ENCODE data around the gene SPACA4. TPM values are rescaled to one million over a fixed set of nuclear protein-coding genes. Genes with fewer than 3 reads are reported as not detected.

SPACA4 gene
- polyA plus RNA-seq, 1 donor (not counting 4 experiments of a cell fraction or from before 2014, with no cell fraction given) = 0.08 TPM

- Histone ChIP-seq H3K4me2 (ENCODE audit: control insufficient read depth, extremely low read depth, insufficient read depth, low read depth, low read length) (no peak overlapping the region), H3K79me2 (ENCODE audit: control insufficient read depth, insufficient read depth, low read length) (no peaks in the 10 kb centered on the region), H3K36me3 (ENCODE audit: control insufficient read depth in 2 of 2, extremely low read depth in 1 of 2, insufficient read depth in 2 of 2, low read length in 2 of 2) (peaks cover 0 to 1% of the 10 kb centered on the region in 2 experiments), H3K27me3 (ENCODE audit: control insufficient read depth, extremely low read depth, insufficient read depth, low read length) (no peaks in the 10 kb centered on the region), H4K20me1 (ENCODE audit: control insufficient read depth, extremely low read depth, insufficient read depth, low read length) (no peaks in the 10 kb centered on the region), H3K27ac (ENCODE audit: control insufficient read depth, insufficient read depth, low read length) (no peak overlapping the region), H3K9me3 (ENCODE audit: control insufficient read depth, low read depth, low read length) (no peaks in the 10 kb centered on the region), H3K4me3 (ENCODE audit: control insufficient read depth in 2 of 3, extremely low read depth in 1 of 3, insufficient read depth in 2 of 3, low read depth in 1 of 3, low read length in 3 of 3) (no peak overlapping the region), H3K9ac (ENCODE audit: control insufficient read depth, extremely low read depth, insufficient read depth, low read length) (no peak overlapping the region), H2AFZ (ENCODE audit: control insufficient read depth, low read length) (no peak overlapping the region), H3K9me1 (ENCODE audit: control insufficient read depth, extremely low read depth, insufficient read depth, low read length) (no peaks in the 10 kb centered on the region), H3K4me1 (ENCODE audit: control insufficient read depth, extremely low read depth, insufficient read depth, low read length) (peaks cover 25% of the 10 kb centered on the region)
- no peak for TF ChIP-seq EZH2 (IDR thresholded peaks at IDR 0.05; ENCODE audit: low read length)
- FAIRE-seq = no peak
- DNase-seq (ENCODE audit: low read depth, low spot score) = no peak
- dilution Hi-C loops (cut with MboI; ENCODE audit: extremely low pct_ligation_motif_present, low sequenced_read_pairs) = no loop called here
Measured at GRCh38 chr19:48627865-48628314, 21.3 kb downstream of the SPACA4 start.

GRCh38 chr19:48628486-48629296 is 22.1 kb downstream of the SPACA4 start:
- no peaks in the 10 kb centered on the region for H3K9me3 ChIP-seq (ENCODE audit: control insufficient read depth, low read depth, low read length)
- H3K27me3 ChIP-seq (ENCODE audit: control insufficient read depth, extremely low read depth, insufficient read depth, low read length) = no peaks in the 10 kb centered on the region
- dilution Hi-C loops (cut with MboI; ENCODE audit: extremely low pct_ligation_motif_present, low sequenced_read_pairs) = no loop called here
- H2AFZ ChIP-seq (ENCODE audit: control insufficient read depth, low read length) = no peak overlapping the region
- no peak overlapping the region for H3K4me3 ChIP-seq (ENCODE audit: control insufficient read depth in 2 of 3, extremely low read depth in 1 of 3, insufficient read depth in 2 of 3, low read depth in 1 of 3, low read length in 3 of 3)
- no peak overlapping the region for H3K27ac ChIP-seq (ENCODE audit: control insufficient read depth, insufficient read depth, low read length)
- FAIRE-seq (no peak), DNase-seq (ENCODE audit: low read depth, low spot score) (no peak)
- no peaks in the 10 kb centered on the region for H3K9me1 ChIP-seq (ENCODE audit: control insufficient read depth, extremely low read depth, insufficient read depth, low read length)
- TF ChIP-seq CTCF (optimal IDR thresholded peaks at IDR 0.05 in 1 of 3, IDR thresholded peaks at IDR 0.05 in 1 of 3, conservative IDR thresholded peaks at IDR 0.05 in 1 of 3; ENCODE audit: extremely low read depth in 1 of 3, insufficient read depth in 2 of 3, low read length in 3 of 3) (no peak), EZH2 (IDR thresholded peaks at IDR 0.05; ENCODE audit: low read length) (no peak)
- no peak overlapping the region for H3K4me2 ChIP-seq (ENCODE audit: control insufficient read depth, extremely low read depth, insufficient read depth, low read depth, low read length)
- peaks cover 28% of the 10 kb centered on the region for H3K4me1 ChIP-seq (ENCODE audit: control insufficient read depth, extremely low read depth, insufficient read depth, low read length)
- H3K9ac ChIP-seq (ENCODE audit: control insufficient read depth, extremely low read depth, insufficient read depth, low read length) = no peak overlapping the region
- H4K20me1 ChIP-seq (ENCODE audit: control insufficient read depth, extremely low read depth, insufficient read depth, low read length) = no peaks in the 10 kb centered on the region
- peaks cover 0 to 1% of the 10 kb centered on the region in 2 experiments for H3K36me3 ChIP-seq (ENCODE audit: control insufficient read depth in 2 of 2, extremely low read depth in 1 of 2, insufficient read depth in 2 of 2, low read length in 2 of 2)
- H3K79me2 ChIP-seq (ENCODE audit: control insufficient read depth, insufficient read depth, low read length) = no peaks in the 10 kb centered on the region
